Ammon's horn (tissue), 1 donor: ENCODE results near the gene C10orf143.
"Not testable (repeated sequence)": the region's sequence is repeated elsewhere in the genome, so short reads cannot be mapped to it uniquely, and the experiment has no call there.

ENCODE experiments used
- DNase-seq: peaks from one replicate; pipeline ENCODE4 v3.0.0-alpha.2; 2016; ENCODE audit warnings: low spot score

Gene C10orf143

DNA sequence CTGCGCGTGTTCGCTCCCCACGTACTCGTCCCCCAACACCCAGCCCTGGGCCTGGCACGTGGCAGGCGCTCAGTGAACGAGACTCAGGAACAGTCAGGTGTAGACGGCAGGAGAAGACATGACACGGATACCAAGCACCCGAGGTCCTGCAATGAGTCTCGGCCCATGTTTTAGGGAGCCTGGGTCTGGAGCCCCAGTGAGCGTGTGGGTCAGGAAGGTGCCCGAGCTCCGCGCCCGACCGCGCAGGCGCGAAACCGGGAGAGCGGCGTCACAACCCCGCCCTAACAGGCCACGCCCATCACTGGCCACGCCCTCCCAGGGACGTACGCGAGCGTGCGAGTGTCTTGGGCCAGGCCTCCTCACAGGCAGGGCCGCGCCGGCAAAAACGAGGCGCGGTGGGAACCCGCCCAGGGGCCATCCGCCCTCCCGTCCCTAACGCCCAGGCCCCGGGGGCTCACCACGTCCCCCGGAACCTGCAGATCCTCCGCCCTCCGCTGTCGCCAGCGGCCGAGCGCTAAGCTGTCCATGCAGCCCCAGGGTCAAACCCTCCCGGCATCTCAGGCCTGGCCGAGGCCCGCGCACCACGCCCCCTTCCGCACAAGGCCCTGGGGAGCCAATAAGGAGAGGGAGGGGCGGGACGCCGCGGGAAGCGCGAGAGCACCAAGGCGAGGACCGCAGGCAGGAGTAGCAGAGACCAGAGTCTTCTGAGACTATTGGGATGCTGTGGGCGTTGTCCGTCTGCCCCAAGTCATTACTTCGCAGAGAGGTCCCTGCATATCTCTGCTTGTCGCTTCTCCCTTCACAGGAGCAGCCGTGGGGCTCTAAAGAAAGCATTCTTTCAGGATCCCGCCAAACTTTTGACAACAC lies at the start of gene C10orf143:
Gene C10orf143 (minus strand): TSS at position 585 of the 867 bp plus-strand sequence. CDS start 58 bp downstream, at position 527.
- DNase-seq, result peak; percentile 99

DNA sequence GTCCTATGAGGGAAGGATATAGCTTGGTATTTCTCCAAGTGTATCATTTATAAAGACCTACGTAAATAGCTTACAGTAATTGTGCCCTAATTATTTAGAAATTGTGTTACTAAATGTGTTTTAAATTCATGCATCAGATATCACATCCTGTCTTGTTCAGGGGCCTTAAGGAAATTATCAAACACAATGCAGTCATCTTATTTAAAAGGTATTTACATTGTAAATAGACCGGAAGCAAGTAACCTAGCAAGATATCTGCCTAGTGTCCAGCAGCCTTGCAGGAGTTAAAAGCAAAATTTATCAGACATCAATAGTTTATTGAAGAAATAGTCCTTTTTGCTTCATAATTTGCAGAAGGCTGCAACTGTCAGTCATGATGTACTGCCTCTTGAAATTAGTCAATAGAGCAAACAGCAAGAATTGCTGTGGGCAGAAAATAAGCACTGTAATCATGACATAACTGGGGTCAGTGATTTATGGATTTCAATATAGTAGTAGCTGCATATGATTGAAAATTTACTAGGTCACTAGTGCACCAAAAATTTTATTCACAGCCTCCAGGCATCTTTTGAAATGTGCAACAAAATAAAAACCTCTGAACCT lies 48.7 kb upstream of the C10orf143 start:
- no peak for DNase-seq

- no peak for DNase-seq
Measured at GRCh38 chr10:130146042-130146441, 35.4 kb upstream of the C10orf143 start.

DNA sequence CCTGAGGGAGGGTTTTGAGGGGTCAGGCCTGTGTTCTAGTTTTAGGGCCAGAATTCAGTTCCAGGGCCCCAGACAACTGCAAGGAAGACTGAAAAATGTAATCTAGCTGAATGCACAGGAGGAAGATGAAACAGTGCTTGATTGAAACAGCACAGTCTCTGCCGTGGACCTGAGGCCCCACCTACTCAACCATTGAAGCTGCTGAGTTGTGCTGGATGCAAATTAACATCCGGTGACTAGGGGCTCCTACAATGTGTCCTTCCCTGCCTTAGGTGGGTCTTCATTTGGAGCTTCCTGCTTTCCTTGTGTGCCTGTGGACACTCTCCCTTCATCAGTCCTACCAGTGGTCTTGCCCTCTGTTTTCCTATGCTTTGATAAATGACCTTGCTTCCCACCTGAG lies 31.2 kb upstream of the C10orf143 start:
- DNase-seq, result no peak

DNA sequence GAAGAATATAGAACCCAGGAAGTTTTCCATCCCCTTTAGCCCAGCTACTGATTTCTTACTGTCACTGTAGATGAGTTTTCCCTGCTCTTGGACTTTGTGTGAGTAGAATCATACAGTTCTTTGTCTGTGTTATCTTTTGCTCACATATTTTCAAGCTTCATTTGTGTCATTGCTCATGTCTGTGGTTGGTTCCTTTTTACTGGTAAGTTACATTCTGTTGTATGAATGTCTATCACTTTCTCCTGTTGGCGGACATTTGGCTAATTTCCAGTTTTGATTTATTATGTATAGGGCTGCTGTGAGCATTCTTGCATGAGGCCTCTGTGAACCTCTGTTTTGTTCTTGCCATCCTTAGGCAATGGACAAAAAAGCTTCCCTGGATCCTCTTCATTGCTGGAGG lies 30.8 kb upstream of the C10orf143 start:
- DNase-seq, result no peak

DNA sequence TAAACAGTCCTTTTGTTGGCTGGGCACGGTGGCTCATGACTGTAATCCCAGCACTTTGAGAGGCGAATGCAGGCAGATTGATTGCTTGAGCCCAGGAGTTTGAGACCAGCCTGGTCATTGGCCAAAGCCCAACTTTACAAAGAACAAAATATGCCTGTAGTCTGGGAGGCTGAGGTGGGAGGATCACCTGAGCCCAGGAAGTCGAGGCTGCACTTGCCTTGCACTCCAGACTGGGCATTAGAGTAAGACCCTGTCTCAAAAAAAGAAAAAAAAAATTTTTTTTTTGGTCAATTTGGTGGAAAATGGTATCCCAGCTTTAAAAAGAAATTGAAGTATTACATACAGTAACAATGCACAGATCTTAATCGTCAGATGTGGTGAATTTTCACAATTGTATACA lies 30.4 kb upstream of the C10orf143 start:
- no peak for DNase-seq

- no peak for DNase-seq
Measured at GRCh38 chr10:130140425-130140824, 29.8 kb upstream of the C10orf143 start.

GRCh38 chr10:130138479-130138866 lies 27.8 kb upstream of the C10orf143 start:
- no peak for DNase-seq

DNA sequence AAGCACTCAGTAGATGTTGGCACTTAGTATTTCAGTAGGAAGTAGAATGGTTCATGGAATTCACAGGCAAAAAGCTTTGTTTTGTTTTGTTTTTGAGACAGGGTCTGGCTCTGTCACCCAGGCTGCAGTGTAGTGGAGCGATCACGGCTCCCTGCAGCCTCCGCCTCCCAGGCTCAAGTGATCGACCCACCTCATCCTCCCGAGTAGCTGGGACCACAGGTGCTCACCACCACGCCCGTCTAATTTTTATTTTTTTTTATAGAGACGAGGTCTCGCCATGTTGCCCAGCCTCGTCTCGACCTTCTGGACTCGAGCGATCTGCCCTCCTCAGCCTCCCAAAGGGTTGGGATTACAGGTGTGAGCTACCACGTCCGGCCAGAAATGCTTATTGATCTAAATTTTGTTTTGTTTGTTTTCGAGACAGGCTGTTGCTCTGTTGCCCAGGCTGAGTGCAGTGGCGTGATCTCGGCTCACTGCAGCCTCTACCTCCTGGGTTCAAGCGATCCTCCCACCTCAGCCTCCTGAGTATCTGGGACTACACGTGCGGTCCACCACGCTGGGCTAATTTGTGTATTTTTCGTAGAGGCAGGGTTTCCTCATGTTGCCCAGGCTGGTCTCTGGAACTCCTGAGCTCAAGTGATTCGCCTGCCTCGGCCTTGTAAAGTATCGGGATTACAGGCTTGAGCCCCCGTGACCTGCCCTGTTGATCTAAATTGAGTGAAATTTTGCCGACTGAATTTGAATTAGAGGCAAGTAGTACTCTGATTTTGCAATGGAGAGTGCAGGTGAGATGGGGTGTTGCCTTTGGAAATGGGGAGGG lies 27.2 kb upstream of the C10orf143 start:
- no peak for DNase-seq

- no peak for DNase-seq
Measured at GRCh38 chr10:130137090-130137448, 26.4 kb upstream of the C10orf143 start.

DNA sequence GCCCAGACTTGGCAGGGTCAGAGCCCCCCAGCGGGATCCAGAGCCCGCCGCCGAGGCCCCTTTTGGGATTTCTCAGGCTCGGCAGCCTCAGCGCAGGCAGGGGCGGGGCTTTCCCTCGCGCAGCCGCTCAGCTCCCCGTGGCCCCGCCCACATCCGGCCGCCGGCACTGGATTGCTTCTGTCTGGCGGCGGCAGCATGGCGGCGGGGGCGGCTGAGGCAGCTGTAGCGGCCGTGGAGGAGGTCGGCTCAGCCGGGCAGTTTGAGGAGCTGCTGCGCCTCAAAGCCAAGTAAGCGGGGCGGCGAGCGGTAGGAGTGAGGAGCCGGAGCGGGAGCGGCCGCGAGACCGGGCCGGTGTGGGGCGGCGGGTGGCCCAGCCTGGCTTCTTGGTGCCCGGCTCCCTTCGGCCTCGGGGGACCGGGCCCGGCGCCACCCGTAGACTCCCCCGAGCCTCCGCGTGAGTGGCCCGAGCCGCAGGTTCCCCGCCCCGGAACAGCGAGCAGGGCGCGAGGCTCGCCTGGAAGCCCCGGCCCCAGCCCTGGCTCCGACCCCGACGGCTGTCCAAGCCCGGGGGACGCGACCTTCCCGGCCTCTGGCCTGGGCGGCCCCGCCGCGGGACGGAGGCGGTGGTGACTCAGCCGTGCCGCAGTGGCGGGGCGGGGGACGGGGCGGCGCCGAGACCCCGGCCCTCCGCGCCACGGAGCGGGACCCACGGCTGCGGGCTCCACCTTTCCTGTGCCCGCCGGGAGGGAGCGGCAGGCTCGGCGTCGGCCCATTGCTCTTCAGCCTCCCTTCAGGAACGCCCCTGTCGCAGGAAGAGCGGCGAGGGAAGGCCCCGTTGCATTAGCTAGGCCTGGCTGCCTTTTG lies 25.8 kb upstream of the C10orf143 start, which contains the start of gene GLRX3:
Gene GLRX3 (plus strand): TSS at position 166 of the 864 bp plus-strand sequence. CDS start 30 bp downstream, at position 196.
- DNase-seq, result peak; percentile 89

GRCh38 chr10:130135676-130136225 lies 25.1 kb upstream of the C10orf143 start:
- no peak for DNase-seq

GRCh38 chr10:130128922-130129321 lies 18.3 kb upstream of the C10orf143 start:
- no peak for DNase-seq

GRCh38 chr10:130128062-130128781 lies 17.6 kb upstream of the C10orf143 start:
- no peak for DNase-seq

GRCh38 chr10:130127364-130128061 lies 16.9 kb upstream of the C10orf143 start:
- peak; percentile 86 for DNase-seq

GRCh38 chr10:130121486-130122079 lies 11.0 kb upstream of the C10orf143 start:
- no peak for DNase-seq

DNA sequence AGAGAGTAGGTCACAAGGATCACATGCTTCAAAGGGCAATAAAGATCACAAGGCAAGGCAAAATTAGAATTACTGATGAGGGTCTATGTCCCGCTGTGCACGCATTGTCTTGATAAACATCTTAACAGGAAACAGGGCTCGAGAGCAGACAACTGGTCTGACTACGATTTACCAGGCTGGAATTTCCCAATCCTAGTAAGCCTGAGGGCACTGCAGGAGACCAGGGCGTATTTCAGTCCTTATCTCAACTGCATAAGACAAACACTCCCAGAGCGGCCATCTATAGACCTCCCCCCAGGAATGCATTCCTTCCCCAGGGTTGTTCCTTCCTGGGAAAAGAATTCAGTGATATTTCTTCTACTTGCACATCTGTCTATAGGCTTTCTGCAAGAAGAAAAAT lies 6.9 kb upstream of the C10orf143 start:
- DNase-seq, result not testable (repeated sequence)

- not testable (repeated sequence) for DNase-seq
Measured at GRCh38 chr10:130116942-130117341, 6.3 kb upstream of the C10orf143 start.

GRCh38 chr10:130112821-130113220 lies 2.2 kb upstream of the C10orf143 start:
- no peak for DNase-seq

DNA sequence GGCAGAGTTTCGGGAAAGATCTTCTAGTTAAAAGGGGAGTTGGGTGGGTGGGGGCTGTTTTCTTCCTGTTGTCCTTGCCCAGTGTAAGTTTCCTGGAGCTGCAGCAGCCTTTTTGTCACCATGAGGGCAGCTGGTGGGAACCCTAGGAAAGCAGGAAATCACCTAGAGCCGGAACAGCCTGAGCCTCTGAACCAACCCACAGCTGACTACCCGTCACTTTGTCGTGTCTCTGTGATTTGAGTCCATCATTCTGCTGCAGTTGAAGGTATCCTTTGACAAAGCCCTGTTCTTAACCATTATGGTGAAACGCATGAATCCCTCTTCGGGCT lies 1.2 kb upstream of the C10orf143 start:
- no peak for DNase-seq
